HUDEP-2 (cell line): Measurements from ENCODE around the gene CHSY3.
A peak's percentile ranks its signal among the peaks of the same experiment; 100 is the strongest.

Experiments used
- DNase-seq, 76 experiments: peaks; one replicate each; lab custom pipeline; 2025; ENCODE audit not compliant: unreplicated experiment in 76 of 76; lab: John Stamatoyannopoulos, UW

The CHSY3 gene

GRCh38 chr5:130078661-130079060 is 174.4 kb downstream of the CHSY3 start:
- DNase-seq = no peak

DNA sequence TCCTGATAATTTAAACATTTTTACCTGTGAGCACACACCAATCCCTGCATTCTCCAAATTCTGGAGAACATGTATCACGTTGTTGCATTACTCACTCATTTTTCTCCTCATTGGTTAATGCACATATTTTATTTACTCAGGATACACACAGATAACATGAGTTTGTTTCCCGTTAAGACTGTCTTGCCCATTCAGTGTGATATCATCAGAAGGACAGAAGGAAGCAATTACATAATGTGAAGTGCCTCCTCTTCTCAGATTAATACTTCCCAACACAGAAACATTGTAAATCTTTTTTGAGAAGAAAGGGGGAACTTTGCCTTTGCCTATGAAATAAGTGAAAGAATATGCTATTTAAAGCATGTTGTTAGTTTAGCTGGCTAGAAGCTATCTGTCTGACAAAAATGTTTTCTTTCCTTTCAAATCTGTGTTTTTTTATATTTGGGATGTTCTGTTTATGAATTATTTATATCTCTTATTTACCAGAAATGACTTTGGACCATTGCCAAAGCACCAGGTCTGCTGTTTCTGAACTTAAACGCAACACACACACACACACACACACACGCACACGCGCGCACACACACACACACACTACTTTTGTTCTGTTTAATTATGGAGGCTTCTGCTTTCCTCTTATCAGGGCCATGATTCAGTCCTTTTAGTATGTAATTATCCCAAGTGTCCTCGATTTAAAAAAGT is 186.5 kb downstream of the CHSY3 start:
- no peak for DNase-seq

- DNase-seq = no peak
Observed at GRCh38 chr5:130092991-130093390, 188.7 kb downstream of the CHSY3 start.

- DNase-seq = no peak
Observed at GRCh38 chr5:130096483-130096882, 192.2 kb downstream of the CHSY3 start.

GRCh38 chr5:130099008-130099407 is 194.7 kb downstream of the CHSY3 start:
- DNase-seq = no peak

GRCh38 chr5:130102375-130102774 is 198.1 kb downstream of the CHSY3 start:
- DNase-seq = no peak

- DNase-seq = no peak
Observed at GRCh38 chr5:130102960-130103359, 198.7 kb downstream of the CHSY3 start.

DNA sequence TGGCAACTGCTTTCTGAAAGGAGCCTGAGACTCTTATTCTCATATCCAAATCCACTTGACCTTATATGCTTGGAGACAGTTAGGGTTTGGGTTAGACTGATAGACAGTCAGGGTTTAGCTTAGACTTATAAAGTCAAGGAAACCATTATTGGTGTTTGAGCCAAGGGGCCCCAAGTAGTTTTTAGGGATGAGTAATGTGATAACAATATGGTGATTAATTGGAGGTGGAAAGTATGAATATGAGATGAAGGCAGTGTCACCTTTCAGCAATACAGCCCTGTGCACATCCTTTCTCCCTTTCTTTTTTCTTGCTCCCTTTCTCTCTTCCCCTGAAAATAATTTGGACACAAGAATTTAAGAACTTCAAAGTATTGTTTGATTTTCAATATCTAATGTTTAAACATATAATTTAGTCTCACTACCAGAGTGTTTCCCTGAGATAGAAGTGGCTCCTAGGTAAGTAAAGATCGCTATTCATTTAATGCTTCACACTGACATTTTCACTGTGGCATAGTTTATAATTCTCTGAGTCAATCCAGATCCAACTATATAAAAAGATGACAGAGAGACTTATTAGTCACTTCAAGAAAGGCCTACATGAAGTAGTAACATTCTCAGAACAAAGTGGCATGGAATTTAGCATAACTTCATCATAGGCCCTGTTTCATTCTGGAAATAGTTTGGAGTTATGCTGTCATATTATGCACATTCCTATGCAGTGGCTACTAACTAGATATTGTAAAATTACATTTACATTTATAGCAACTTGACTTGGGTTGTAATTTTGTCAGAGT is 200.8 kb downstream of the CHSY3 start:
- no peak for DNase-seq

- DNase-seq = no peak
Observed at GRCh38 chr5:130106480-130106879, 202.2 kb downstream of the CHSY3 start.

DNA sequence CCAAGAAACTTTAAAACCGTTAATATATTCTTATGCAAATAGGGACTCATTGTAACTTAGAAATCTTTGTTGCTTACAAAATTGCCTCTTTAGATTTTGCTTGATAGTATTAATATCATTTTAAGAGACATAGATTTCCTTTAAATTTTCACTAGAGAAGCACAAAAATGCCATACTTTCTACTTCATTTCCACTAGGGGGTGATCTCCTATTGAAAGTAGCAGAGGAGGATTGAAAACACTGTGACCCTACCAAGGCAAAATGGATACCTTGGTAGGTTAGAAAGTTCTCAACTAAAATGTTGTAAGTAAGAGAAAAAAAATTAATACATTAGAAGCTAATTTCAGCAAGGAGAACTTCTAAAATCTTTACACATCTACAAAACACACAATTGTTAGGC is 204.9 kb downstream of the CHSY3 start:
- peak in 3 of 76 experiments; percentile 1 to 14 (median 7) for DNase-seq

DNA sequence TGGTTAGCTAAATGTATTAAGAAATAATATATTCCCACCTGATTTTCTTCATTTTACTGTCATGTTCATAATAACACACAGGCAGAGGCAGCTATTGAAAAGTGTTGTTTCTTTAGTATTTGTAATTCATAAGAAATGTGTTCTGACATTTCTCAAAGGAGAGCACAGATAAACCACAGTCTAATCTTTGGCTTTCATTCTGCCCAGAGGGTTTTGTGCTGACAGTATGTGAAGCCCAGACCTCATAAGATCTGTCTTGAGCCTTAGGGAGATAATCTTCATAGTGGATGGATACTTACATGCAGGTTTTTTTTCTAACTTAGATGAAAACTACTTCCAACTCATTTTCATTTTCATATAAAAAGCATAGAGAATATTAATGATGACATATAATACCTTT is 206.1 kb downstream of the CHSY3 start:
- DNase-seq = no peak

GRCh38 chr5:130111746-130112145 is 207.5 kb downstream of the CHSY3 start:
- DNase-seq = no peak

GRCh38 chr5:130112246-130112645 is 208.0 kb downstream of the CHSY3 start:
- DNase-seq = no peak

DNA sequence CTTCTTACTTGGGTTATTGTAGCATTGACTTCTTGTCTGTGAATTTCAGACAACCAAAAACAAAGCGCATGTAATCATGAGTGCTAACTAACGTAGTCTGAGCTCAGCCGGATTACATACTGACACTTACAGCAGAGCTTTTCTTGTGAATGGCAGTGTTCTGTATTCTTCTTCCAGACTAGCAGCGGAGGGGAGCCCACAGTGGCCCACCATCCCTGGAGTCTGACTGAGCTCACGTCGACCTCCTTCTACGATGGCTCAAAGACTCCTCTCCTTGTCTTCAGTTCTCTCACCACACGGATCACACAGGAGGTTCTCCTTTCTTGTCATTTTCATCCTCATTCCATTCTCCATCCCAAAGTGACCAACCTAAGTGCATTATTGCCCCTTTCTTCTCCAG is 211.4 kb downstream of the CHSY3 start:
- no peak for DNase-seq

GRCh38 chr5:130116462-130116861 is 212.2 kb downstream of the CHSY3 start:
- no peak for DNase-seq

DNA sequence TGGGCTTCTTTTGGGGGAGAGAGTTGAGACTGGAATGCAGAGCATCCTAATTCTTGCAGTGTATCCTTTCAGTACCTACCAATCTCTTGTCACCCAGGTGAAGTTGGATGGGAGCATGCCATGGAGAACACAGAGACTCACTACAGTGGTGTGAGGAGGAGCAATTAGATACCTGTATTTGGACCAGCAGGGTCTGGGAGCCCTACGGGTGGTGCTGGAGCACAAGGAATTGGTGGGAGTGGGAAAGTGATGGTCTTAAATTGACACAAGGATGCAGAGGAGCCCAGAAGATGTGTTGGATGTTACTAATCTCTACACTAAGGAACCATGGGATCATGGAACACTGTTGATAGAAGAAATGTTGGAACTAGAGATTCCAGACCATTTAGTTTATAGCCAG is 212.7 kb downstream of the CHSY3 start:
- no peak for DNase-seq

- DNase-seq = no peak
Observed at GRCh38 chr5:130126746-130127145, 222.5 kb downstream of the CHSY3 start.

- DNase-seq = no peak
Observed at GRCh38 chr5:130135506-130135905, 231.2 kb downstream of the CHSY3 start.

- DNase-seq = no peak
Observed at GRCh38 chr5:130136300-130136699, 232.0 kb downstream of the CHSY3 start.

DNA sequence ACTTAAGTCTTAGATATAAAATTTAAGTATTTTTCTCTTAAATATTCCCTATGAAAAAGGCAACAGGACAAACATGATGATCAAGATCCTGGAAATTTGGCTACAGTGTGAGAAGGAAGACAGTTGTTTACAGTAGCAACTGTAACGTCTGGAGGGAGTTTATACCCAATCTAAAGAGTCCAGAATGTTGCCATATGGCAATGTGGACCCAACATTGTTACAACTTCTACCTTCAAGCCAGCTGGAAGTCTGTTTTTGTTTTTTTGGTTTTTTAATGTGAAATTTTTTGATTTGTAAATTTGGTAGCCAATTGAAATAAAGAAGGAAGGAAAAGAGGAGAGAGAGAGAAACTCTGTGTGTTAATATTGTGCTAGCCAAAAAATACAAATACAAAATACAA is 233.4 kb downstream of the CHSY3 start:
- no peak for DNase-seq

GRCh38 chr5:130138406-130139045 is 234.3 kb downstream of the CHSY3 start:
- no peak for DNase-seq
